Renal cortex interstitium (tissue), 11 donors: ENCODE results near the gene ATP9B. TPM values are rescaled to one million over a fixed set of nuclear protein-coding genes. Genes with fewer than 3 reads are reported as not detected.
"Not testable (repeated sequence)": the region's sequence is repeated elsewhere in the genome, so short reads cannot be mapped to it uniquely, and the experiment has no call there.

Source experiments
- DNase-seq, 11 donors: peaks; one replicate each; pipeline ENCODE4 v3.0.0-alpha.2; 2013; ENCODE audit warnings: low read depth in 9 of 11, low spot score in 4 of 11; ENCODE audit errors: extremely low read depth in 1 of 11
- polyA plus RNA-seq, 3 donors: library from polyadenylated mRNA; unstranded; fragments of 120-200 nt; gene quantifications; one replicate each; pipeline ENCODE4 v1.2.1, GENCODE V29; 2013; ENCODE audit not compliant: insufficient read length in 3 of 3

Gene ATP9B
- polyA plus RNA-seq, 3 donors, result 31.4 to 41.0 (median 38.5) TPM

DNA sequence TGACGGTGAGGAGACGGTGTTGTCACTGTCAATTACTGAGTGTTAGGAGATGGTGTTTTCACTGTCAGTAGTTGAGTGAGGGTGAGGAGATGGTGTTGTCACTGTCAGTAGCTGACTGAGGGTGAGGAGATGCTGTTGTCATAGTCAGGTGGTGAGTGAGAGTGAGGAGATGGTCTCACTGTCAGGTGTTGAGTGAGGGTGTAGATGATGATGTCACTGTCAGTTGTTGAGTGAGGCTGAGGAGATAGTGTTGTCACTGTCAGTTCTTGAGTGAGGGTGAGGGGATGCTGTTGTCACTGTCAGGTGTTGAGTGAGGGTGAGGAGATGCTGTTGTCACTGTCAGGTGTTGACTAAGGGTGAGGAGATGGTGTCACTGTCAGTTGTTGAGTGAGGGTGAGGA is 3.4 kb upstream of the ATP9B start:
- no peak for DNase-seq

DNA sequence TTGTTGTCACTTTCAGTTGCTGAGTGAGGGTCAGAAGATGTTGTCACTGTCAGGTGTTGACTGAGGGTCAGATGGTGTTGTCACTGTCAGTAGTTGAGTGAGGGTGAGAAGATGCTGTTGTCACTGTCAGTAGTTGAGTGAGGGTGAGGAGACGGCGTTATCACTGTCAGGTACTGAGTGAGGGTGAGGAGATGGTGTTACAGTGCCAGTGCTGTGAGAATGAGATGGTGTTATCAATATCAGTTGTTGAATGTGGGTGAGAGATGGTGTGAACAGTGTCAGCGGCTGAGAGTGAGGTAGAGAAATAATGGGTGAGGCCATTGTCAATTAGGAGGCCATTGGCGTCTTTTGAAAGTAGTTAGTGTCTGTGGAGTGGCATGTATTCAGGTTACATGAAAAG is 1.6 kb upstream of the ATP9B start:
- DNase-seq, result no peak

DNA sequence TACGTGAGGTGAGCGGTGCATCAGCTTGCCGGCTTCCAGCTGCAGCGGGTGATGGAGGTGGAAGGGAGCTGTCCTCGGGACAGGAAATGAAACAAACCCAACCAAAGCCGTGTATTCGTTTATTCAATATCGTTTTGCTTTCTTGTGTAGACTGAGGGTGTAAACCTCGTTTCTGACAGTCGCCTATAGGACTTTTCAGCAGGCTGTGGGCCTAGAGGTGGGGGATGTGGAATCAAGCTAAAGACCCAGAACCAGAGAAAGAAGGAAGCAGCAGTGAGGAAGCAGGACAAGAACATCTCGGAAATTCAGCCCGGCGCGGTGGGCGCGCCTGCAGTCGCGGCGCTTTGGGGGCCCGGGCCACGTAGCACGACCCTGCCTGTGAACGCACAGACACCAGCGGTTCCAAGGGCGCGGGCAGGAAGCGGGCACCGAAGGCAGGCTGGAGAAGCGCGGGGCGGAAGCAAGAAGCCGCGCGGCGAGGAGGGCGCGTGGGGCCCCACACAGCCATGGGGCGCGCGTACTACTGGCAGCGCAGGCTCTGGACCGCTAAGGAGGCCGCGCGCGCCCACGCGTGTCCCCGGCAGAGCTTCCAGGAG is 755 bp upstream of the ATP9B start:
- peak in 7 of 11 donors; percentile 12 to 36 (median 24) for DNase-seq

DNA sequence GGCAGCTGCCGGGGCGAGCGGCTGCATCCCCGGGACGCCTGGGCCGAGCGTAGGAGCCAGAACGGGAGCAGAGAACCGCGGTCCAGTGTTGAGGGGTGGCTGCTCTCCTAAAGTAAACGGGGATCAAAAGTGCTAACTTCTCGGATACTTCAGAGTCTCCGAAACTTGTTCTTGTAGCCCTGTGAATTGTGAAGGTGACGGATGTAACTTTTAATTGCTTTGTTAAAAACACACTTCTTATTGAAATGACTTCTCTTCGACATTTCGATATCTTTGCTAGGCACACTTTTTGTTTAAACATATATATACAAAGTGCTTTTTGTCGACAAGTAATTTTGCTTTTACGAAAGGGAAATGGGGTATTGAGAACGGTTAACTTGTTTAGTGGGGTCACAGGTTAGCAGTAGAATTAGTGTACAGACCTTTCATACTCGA is 540 bp downstream of the ATP9B start:
- DNase-seq, result peak in 3 of 11 donors; percentile 8 to 27 (median 16)

DNA sequence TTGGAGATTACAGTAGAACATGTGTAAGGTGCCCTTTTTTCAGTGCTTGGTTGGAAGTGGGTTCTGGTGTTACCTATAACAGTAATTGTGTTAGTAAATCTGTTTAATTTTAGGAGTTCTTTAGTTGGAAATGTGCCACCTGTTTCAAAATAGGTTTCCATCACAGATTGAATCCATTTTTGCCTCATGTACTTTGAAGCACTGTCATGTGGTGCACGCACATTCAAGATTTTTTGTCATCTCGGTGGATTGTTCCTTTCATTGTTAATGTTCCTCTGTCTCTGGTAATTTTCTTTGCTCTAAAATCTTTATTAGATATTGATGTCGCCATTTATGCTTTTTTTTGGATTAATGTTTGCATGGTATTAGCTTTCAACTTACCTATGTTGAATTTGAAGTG is 1.3 kb downstream of the ATP9B start:
- no peak for DNase-seq

DNA sequence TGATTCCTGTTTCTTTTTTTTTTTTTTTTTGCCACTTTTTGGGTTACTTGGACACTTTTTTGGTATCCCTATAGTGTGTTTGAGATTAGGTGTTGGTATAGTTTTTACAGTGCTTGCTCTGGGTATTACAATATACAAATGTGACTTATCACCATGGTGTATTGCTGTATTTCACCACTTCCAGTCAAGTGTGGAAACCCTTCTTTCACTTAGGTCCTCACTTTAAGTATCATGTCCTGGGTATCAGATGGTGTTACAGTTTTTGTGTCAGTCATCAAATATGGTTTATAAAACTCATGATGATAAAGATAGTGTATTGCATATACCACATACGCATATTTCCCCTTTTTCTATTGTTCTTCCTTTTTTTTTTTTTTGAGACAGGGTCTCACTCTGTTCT is 1.8 kb downstream of the ATP9B start:
- DNase-seq, result no peak

DNA sequence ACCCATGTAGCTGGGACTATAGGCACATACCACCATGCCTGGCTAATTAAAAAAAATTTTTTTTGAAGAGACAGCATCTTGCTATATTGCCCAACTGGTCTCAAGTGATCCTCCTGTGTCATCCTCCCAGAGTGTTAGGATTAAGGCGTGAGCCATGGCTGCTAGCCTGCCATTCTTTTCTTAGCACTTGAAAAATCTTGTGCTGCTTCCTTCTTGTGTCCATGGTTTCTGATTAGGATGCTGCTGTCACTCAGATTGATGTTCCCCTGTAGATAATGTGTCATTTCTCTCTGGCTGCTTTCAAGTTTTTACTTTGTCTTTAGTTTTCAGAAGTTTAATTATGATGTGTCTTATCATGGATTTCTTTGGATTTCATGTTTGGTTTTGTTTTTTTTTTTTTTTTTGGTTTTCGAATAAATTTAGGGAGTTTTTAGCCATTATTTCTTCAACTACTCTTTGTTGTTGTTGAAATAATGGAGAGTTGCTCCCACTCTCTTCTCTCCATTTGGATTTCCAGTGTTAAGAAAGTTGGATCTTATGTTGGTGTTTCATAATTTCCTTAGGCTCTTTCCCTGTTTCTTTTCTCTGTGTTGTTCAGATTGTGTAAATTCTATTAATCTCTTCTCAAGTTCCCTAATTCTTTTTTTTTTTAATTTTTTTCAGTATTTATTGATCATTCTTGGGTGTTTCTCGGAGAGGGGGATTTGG is 2.5 kb downstream of the ATP9B start:
- no peak for DNase-seq

DNA sequence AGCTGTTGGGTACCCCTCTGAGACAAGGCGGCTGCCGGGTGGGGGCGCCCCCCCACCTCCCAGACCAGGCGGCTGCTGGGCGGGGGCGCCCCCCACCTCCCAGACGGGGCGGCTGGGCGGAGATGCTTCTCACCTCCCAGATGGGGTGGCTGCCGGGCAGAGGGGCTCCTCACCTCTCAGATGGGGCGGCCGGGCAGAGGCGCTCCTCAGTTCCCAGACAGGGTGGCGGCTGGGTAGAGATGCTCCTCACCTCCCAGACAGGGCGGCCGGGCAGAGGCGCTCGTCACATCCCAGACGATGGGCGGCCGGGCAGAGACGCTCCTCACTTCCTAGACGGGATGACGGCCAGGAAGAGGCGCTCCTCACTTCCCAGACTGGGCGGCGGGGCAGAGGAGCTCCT is 3.5 kb downstream of the ATP9B start:
- DNase-seq, result not testable (repeated sequence)

DNA sequence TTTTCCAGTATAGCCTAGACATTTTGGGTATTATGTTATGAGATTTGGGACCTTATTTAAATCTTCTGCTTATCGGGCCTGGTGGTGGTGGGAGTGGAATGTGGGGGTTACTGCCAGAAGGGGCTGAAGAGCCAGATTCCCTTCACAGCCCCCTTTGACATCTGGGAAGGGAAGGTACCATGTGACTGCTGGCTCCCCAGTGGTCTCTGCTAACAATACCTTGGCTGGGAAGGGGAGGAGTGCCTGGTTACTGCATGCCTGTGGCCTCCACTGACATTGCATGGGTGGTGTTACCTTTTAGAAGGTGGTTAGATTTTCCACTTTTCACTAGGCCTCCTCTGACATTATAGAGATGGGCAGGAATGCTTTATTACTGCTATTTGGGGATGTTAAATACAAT is 8.0 kb downstream of the ATP9B start:
- no peak for DNase-seq

DNA sequence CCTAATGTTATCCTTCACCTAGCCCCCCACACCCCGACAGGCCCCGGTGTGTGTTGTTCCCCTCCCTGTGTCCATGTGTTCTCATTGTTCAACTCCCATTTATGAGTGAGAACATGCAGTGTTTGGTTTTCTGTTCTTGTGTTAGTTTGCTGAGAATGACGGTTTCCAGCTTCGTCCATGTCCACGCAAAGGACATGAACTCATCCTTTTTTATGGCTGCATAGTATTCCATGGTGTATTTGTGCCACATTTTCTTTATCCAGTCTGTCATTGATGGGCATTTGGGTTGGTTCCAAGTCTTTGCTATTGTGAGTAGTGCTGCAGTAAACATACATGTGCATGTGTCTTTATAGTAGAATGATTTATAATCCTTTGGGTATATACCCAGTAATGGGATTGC is 9.6 kb downstream of the ATP9B start:
- DNase-seq, result not testable (repeated sequence)

DNA sequence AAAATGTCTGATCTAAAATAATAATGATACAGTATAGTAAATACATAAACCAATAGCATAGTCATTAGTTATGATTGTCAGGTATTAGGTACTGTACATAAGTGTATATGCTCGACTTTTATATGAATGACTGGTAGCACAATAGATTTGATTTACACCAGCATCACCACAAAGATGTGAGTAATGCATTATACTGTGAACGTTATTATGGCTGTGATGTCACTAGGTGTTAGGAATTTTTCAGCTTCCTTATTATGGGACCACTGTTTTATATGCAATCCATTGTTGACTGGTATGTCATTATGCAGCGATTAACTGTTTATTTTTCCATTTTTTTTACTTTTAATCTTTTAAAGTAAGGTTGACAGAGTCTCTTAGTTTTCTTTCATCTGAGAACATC is 23.7 kb downstream of the ATP9B start:
- no peak for DNase-seq

DNA sequence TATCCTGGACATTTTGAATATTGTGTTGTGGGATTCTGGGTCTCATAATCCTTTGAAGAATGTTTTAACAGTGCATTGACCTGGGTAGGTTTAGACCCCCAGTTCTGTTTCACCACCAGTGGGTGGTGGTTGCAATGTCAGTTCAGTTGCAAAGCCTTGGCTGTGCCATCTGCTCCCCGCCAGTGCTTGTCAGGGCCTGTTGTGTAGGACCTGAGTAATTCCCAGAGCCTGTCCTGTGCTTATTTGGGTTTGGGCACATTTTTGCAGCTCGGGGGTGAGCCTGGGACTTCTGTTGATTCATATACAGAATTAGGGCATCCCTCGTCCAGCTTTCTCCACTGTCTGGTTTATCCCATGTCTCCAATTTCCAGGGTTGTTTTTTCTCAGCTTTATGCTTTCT is 24.8 kb downstream of the ATP9B start:
- DNase-seq, result no peak

DNA sequence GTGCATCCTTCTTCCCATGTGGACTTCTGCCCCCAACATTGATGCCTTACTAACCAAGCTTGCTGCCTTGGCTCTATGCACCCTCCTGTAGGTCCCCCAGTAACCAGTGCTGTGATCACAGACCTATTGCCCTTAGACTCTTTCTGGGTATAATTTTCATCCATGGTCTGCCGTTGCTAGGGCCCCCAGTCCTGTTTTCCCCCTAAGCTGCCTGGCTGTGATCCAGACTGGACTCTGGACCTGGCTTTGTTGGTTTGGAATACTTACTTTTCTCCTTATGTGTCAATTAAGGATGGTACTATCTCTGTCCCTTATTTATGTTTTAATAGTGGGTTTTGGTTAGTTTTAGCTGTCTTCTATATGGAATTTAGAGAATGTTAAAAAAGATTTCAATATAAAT is 26.0 kb downstream of the ATP9B start:
- peak in 1 of 11 donors; percentile 7 for DNase-seq

DNA sequence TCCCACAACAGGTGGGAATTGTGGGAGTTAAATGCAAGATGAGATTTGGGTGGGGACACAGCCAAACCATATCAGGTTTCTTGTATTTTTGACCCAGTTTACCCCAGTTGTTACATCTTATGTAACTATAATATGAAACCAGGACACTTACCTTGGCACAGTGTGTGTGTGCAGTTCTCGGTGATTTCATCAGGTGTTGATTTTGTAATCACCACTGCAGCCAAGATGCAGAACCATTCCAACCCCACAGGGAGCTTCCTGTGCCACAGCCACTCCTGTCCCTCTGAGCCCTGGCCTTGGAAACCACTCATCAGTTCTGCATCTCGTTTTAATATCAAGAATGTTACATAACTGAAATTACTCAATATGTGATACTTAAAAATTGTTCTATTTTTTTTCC is 31.8 kb downstream of the ATP9B start:
- no peak for DNase-seq

DNA sequence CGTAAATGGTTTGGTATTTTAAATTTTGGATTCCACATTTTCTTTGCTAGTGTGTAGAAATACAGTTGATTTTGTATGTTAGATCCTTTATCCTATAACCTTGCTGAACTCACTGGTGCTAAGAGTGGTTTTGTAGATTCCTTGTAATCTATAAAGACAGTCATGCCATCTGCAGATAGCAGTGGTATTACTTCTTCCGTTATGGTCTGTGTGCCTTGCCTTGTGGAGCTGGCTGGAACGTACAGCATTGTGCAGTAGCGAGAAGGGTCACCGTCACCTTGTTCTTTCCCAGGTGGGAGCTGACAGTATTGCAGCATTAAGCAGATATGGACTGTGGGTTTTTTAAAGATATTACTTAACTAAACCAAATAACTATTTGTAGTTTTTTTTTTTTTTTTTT is 33.7 kb downstream of the ATP9B start:
- no peak for DNase-seq

DNA sequence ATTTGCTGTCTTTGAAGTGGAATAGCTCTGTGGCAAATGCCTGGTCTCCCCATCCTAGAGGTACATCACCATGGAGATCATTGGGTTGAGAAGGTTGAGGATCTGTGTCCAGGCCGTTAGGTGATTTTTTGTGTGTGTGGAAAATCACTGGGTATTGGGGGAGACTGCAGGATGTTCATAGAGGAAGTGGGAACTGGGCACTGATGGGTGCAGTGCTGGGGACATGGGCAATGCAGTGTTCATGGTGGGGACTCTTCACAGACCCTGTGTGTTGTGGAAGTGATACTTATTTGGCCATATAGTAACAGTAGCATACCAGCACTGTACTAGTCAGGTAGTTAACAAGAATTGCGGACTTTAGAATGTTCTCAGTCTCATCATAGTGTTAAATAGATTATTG is 34.9 kb downstream of the ATP9B start:
- DNase-seq, result no peak

DNA sequence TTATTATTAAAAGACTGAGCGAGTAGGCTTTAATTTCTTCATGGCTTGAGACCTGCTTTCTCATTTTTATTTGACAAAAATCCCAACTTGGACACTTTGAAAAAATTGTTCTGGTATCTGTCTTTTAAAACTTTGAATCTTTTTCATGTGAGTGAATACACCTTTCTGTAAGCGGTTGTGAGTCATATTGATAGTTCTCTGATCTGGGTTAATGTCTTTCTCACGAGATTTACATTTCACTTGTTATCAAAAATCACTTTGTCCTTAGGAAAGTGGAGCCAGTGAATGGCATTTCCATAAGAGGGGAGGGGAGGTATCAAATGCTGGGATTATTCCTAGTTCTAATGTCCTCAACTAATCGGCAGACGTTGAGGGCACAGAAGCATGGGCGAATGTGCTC is 36.3 kb downstream of the ATP9B start:
- DNase-seq, result no peak

DNA sequence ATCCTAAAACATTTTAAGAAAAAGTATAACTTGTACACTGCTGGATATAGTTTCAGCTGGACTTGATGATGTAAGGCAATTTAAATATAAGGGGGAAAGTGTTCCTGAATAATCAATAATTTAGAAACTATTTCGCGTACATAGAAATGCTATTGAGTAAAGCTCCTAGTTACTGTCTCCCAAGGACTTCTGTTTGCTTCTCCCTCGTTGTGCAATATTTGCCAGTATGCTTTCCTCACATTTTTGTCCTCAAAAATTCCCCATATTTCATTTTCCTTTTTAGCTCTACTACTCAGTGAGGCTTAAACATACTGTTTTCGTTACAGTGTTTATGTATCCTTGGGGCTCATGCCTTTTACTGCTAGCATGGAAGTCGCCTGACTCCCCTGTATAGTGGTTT is 36.9 kb downstream of the ATP9B start:
- DNase-seq, result no peak

DNA sequence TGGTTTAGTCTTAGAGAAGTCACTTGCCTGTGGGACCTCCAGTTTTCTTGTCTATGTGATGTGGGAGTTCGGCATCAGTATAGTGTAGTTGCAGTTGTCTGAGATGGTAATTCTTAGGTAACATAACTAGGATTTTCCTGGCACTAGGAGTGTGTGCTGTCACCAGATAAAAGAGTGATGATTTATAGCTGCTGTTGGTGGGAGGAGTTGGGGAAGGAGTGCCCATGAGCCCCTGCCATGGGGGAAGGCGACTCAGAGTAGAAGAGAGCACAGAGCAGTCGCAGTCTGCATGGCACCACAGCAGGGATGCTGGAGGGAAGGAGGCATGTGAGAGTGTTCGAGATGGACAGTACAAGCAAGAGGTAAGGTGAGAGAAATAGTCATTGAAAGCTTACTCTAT is 38.7 kb downstream of the ATP9B start:
- DNase-seq, result no peak

DNA sequence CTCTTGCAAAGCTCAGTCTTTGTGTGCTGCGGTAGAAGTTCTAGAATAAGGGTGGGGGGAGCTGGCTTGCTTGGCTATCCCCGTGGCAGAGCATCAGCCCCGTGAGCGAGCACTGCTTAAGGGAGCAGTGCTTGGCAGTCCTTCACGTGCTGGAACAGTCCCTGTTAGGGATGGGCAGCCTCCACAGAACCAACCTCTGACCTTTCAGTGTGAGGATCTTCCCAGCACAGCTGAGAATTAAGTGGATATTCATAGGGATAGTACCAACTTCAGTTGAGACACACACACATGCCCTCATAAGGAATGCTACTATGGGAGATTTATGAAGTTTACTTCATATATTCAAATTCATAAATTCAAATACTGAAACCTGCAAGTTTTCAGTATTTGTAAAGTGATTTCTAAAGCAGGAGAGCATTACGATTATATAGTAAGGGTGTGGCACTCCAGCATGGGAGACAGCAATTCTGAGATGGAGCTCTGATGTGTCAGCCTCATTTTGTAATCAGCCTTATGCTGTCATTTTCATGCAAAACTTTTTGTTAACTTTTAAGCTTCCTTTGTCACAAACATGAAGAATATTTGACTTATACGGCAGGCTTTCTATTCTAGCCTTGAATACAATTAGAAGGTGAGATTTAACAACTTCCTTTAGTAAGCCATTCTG is 39.5 kb downstream of the ATP9B start:
- no peak for DNase-seq

DNA sequence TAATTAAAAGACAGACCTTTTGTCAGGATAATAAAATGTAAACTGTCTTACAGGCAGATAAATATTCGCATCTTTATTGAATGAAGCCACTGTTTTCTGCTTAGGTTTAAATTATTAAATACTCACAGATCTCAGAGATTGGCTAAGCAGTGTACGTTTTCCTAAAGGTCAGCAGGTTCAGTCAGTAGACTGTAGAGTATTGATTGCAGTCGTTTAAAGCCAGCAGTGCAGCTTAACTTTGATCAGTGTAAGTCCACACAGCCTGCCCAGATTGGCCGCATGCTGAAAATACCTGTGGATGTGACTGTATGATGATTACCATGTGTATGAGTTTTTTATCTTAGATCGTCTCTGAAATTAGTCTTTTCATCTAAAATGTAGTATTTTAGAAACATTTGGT is 42.3 kb downstream of the ATP9B start:
- no peak for DNase-seq
